Thyroid gland (tissue), 4 donors: Measurements from ENCODE around the gene PRKAR2B.

ENCODE experiments used
- CTCF ChIP-seq, 6 experiments: fragments of 200-600 bp in 3 of 6; fragments of 450-650 bp in 3 of 6; sonication (generic) in 3 of 6; IDR thresholded peaks; one replicate each; pipeline ENCODE4 v1.5.1; 2016 to 2019; ENCODE audit warnings: antibody characterized with exemption in 6 of 6, mild to moderate bottlenecking in 2 of 6, inconsistent platforms in 1 of 6, moderate library complexity in 1 of 6
- POLR2A ChIP-seq, 2 donors: fragments of 450-650 bp; IDR thresholded peaks; one replicate each; pipeline ENCODE4 v1.6.1; 2017; ENCODE audit warnings: antibody characterized with exemption in 2 of 2, mild to moderate bottlenecking in 2 of 2, moderate library complexity in 1 of 2

GRCh38 chr7:107002126-107002525, 42.4 kb upstream of the PRKAR2B start:
- TF ChIP-seq CTCF (IDR thresholded peaks at IDR 0.05) (no peak), POLR2A (IDR thresholded peaks at IDR 0.05) (no peak)
